ENCODE results near the gene VPS13D.

Gene VPS13D

GRCh38 chr1:12404918-12405317 lies 175.1 kb downstream of the VPS13D start:
- no peak for DNase-seq (ENCODE audit: low spot score)

- no peak for DNase-seq (ENCODE audit: low spot score)
These were observed 175.7 kb downstream of the VPS13D start for GRCh38 chr1:12405325-12406210.

DNA sequence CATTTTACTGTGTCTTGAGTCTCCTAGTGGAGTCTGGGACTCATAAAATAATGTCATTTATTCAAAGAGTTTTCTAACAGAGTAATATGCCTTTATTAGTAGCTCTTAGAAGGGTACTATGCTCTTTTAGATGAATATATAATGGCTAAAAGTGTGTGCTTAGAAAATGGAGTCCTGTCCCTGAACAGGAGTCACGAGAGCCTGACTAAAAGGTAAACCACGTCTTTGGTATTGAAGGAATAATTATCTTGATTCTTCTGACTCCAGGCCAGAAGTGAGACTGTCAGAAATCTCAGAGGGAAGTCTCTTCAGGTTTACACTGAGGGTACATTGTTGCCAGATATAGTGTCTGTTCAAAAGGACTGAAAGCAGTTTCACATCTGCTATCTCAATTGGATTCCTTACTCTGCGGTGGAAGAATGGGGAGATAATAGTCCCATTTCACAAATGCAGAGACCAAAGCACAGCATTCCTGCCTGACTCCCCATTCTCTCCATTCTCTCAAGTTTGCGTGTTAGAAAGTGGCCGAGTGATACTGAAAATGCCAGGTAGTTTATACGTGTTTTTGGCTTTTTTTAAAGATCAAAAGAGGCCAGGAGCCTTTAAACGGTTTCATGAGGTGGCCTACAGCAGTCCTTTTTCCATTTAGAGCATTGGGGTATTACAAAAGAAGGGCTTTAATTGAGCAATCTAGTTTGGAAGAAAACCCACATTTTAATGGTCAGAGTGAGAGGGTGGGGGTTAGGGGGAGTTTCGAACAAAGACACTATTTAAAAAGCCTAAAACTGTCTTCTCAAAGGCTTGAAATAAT lies 176.6 kb downstream of the VPS13D start:
- peak; percentile 51 for DNase-seq (ENCODE audit: low spot score)

DNA sequence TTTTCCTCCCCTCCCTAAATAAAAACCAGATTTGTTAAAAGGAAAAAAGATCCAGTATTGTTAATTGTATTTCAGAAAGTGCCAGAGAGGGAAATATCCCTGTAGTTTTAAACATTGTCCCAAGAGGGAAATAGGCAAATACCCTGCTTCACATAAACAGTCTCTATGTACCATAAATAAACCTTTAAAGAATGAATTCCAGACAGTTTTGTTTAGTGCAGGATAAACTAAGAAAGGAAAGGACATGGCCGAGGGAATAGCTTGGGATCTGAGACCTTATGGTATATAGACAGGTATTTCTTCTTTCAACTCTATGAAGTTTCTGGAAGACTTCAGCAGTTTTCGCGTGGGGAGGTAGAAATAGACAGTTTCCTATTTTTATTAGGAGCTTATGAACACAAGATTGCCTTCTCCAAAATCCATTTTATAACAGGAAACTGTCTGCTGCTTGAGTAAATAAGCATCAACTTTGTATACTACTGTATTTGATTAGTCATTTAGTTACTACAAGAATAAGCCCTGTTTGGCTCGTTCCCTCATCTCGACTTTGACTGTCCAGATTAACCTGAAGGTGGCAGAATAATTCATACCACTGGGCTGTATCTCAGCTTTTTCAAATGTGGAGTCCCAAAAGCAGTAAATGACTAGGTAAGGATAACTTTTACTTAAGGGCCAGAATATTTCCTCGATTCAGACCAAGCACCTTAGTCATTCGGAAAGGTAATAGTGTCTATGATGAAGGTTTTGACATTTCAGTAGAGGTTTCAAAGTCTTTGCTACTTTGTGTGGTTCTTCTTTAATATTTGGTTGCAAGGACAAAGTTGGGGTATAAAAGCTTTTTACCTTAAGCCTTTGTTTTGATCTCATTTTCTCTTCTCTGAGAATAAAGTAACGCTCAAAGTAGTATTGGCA lies 177.5 kb downstream of the VPS13D start:
- DNase-seq (ENCODE audit: low spot score): peak; percentile 60

DNA sequence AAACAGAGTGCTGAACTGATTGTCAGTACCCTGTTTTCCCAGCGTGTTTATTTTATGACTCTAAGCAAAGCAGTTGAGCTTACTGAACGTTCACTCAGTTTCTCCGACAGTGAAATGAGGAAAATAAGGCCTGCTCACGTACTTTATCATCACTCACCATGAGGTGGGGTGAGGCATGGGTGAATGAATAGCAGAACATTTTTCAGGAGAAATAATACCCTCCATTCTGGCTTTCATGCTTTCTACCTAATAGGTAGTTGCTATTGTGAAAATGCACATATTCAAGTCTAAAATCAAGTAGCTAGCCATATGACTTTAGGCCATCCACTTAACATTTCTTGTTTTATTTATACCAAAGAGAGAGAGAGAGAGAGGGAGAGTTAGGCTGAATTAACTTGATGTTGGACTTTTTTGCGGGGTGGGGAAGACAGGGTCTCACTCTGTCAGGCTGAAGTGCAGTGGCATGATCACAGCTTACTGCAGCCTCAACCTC lies 178.2 kb downstream of the VPS13D start:
- DNase-seq (ENCODE audit: low spot score): no peak

- DNase-seq (ENCODE audit: low spot score): no peak
These were observed 178.8 kb downstream of the VPS13D start for GRCh38 chr1:12408662-12409061.

DNA sequence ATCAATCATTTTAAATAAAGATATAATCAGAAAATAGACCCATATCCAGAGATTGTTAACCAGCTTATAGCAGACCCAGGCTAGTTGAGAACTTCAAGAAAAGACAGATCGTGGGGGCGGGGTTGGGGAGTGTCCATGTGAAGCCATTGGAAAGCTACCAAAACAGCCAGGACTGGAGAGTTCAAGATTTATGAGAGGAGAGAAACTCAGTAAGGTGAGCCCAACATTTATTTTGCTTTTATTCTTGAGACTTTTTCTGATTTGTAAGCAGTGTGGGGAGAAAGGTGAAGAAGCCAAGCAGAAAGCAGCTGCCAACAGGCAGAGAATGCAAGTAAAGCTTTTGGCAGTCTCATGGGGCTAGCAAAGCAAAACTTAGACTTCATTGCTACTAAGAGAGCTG lies 179.9 kb downstream of the VPS13D start:
- DNase-seq (ENCODE audit: low spot score): no peak

DNA sequence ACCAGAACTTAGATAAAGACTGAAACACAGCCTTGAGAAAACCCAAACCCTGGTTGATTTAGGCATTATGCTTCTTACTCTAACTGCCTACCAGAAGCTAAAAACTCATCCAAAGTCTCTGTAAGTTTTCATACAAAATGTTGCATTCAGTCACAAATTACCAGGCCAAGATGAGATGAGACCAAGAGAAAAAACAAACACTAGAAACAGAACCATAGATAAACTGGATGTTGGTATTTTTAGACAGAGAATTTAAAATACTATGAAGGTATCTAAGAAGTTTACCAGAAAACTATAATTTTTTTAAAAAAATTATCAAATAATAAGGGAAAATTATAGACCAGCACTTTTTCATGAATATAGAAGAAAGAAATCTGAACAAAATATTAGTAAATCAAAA lies 180.5 kb downstream of the VPS13D start:
- no peak for DNase-seq (ENCODE audit: low spot score)

DNA sequence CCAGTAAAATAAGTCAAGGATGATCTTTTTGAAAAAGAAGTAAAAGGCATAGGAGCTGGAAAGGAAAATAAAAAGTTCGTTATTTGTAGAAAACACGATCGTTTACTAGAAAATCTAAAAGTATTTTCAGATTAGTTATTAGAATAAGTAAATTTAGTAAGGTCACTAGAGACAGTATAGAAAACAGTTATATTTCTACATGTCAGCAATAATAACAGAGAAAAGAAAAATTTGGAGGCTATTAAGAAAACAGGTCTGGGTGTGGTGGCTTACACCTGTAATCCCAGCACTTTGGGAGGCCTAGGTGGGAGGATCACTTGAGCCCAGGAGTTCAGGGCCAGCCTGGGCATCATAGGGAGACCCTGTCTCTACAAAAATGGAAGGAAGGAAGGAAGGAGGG lies 181.3 kb downstream of the VPS13D start:
- DNase-seq (ENCODE audit: low spot score): no peak

GRCh38 chr1:12411747-12412146 lies 181.9 kb downstream of the VPS13D start:
- no peak for DNase-seq (ENCODE audit: low spot score)

- DNase-seq (ENCODE audit: low spot score): no peak
These were observed 182.6 kb downstream of the VPS13D start for GRCh38 chr1:12412439-12412838.

- DNase-seq (ENCODE audit: low spot score): no peak
These were observed 184.0 kb downstream of the VPS13D start for GRCh38 chr1:12413664-12414410.

- no peak for DNase-seq (ENCODE audit: low spot score)
These were observed 184.7 kb downstream of the VPS13D start for GRCh38 chr1:12414444-12415018.

DNA sequence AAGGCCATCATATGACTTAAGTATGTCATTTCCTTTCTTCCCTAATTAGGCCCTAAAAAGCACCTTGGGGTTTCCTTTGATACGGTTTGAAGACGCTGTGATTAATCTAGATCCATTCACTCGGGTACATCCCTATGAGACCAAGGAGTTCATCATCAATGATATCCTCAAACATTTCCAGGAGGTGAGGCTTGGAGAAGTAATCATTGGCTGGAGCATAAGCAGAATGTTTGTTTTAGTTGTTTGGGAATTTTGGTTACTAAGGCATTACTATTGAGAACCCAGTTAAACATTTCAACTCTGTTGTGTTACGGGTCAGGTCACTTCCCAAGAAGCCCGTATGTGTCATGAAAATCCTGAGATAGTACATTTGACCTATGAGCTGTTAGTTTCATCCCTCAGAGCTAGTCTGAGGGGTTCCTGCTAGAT lies 185.2 kb downstream of the VPS13D start:
- no peak for DNase-seq (ENCODE audit: low spot score)

- DNase-seq (ENCODE audit: low spot score): no peak
These were observed 186.3 kb downstream of the VPS13D start for GRCh38 chr1:12416101-12416500.

DNA sequence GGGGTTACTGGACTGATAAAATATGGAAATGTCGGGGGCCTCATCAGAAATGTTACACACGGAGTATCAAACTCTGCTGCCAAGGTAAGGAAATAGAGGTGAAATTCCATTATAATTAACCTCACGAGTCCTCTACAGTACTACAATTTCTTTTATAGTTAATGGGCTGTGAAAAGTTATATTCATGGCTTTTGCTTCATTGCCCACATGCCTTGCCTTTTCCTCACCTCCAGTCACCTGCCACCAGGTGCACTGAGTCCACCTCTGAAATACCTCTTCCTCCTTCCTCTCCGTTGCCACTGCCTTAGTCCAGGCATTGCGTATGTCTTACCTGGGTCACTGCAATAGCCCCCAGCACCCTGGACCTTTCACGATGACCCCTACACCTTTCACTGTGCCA lies 186.9 kb downstream of the VPS13D start:
- DNase-seq (ENCODE audit: low spot score): no peak

DNA sequence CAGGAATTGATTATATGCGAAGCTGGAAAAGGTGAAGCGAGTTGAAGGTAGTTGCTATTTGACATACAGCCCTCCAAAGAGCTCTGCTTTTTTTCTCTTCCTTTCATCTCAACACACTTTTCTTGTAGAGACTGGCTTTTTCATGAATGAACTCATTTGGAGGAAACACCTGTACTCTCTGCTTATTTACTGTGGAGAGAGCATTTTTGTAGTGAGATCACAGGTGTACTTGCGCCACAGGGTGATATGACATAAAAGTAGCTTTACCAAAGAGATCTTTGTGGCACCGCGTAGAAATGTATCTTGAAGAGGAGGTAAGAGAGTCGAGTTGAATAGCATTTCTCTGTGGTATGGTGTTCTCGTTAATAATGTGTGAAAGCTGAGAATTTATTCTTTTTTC lies 187.6 kb downstream of the VPS13D start:
- DNase-seq (ENCODE audit: low spot score): no peak

- DNase-seq (ENCODE audit: low spot score): no peak
These were observed 190.3 kb downstream of the VPS13D start for GRCh38 chr1:12420171-12420570.

DNA sequence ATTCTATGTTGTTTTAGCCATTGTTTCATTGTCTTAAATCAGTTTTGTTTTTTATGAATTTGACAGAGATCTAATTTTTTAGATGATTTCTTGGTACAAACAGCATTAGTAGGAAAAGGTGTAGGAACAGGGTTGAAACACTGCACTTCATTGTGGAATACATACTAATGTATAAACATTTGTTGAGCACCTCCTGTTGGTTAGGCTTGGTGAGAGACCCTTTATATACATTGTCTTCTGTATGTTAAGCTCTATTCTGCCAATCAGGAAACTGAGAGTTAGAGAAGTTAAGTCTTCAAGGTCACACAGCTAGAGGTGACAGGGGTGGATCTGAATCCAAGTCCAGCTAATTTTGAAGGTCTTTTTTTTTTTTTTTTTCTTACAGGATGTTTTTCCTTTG lies 192.7 kb downstream of the VPS13D start:
- DNase-seq (ENCODE audit: low spot score): no peak

- DNase-seq (ENCODE audit: low spot score): peak; percentile 54
These were observed 194.3 kb downstream of the VPS13D start for GRCh38 chr1:12424087-12424529.

GRCh38 chr1:12424793-12425192 lies 195.0 kb downstream of the VPS13D start:
- no peak for DNase-seq (ENCODE audit: low spot score)

Measured in AG20443 (cell line).